Immature natural killer cell (primary cell): ENCODE results near the gene ANKRA2. TPM values are rescaled to one million over a fixed set of nuclear protein-coding genes. Genes with fewer than 3 reads are reported as not detected.

Experiments used
- DNase-seq, 3 donors: peaks; one replicate each; pipeline ENCODE4 v3.0.0; 2022; ENCODE audit warnings: mixed read lengths in 1 of 3
- H3K27ac Mint-ChIP-seq, 6 donors: one replicate each; pipeline ENCODE4 v1.8.0; 2020; ENCODE audit warnings: mixed read lengths in 6 of 6, mild to moderate bottlenecking in 5 of 6, inconsistent platforms in 4 of 6, moderate library complexity in 3 of 6
- H3K27me3 Mint-ChIP-seq, 3 donors: one replicate each; pipeline ENCODE4 v1.8.0; 2020 to 2021; ENCODE audit warnings: low read depth in 3 of 3, mild to moderate bottlenecking in 3 of 3, mixed read lengths in 3 of 3, moderate library complexity in 3 of 3, inconsistent platforms in 1 of 3
- H3K36me3 Mint-ChIP-seq, 3 donors: one replicate each; pipeline ENCODE4 v1.8.0; 2020; ENCODE audit warnings: mixed read lengths in 3 of 3, inconsistent platforms in 2 of 3, mild to moderate bottlenecking in 2 of 3
- H3K4me1 Mint-ChIP-seq, 2 donors: one replicate each; pipeline ENCODE4 v1.8.0; 2020; ENCODE audit warnings: inconsistent platforms in 2 of 2, mild to moderate bottlenecking in 2 of 2, mixed read lengths in 2 of 2, moderate library complexity in 1 of 2
- H3K4me3 Mint-ChIP-seq, 5 donors: one replicate each; pipeline ENCODE4 v1.8.0; 2020; ENCODE audit warnings: mild to moderate bottlenecking in 5 of 5, mixed read lengths in 5 of 5, inconsistent platforms in 3 of 5, moderate library complexity in 3 of 5
- H3K9me3 Mint-ChIP-seq, 6 donors: one replicate each; pipeline ENCODE4 v1.8.0; 2020; ENCODE audit warnings: mild to moderate bottlenecking in 6 of 6, mixed read lengths in 6 of 6, inconsistent platforms in 4 of 6, moderate library complexity in 3 of 6
- polyA plus RNA-seq, 3 donors: library from polyadenylated mRNA; unstranded; fragments of 300-500 nt; fragmentation: Illumina TruSeq; gene quantifications; one replicate each; pipeline ENCODE4 v1.2.3, GENCODE V29; 2021

ANKRA2 gene
- polyA plus RNA-seq, 3 donors from 2014 or later: 15.6 to 23.0 (median 16.5) TPM

- no peak for DNase-seq
- Mint-ChIP-seq H3K4me1 (peaks cover 1 to 7% of the 10 kb centered on the region in 2 donors), H3K9me3 (no peaks in the 10 kb centered on the region), H3K27ac (peak overlapping the region in 1 of 6 donors; percentile 26), H3K27me3 (no peaks in the 10 kb centered on the region), H3K36me3 (peaks cover 4 to 30% (median 9%) of the 10 kb centered on the region in 3 donors), H3K4me3 (no peak overlapping the region)
These were observed 58.4 kb downstream of the ANKRA2 start for GRCh38 chr5:73507062-73507461.

DNA sequence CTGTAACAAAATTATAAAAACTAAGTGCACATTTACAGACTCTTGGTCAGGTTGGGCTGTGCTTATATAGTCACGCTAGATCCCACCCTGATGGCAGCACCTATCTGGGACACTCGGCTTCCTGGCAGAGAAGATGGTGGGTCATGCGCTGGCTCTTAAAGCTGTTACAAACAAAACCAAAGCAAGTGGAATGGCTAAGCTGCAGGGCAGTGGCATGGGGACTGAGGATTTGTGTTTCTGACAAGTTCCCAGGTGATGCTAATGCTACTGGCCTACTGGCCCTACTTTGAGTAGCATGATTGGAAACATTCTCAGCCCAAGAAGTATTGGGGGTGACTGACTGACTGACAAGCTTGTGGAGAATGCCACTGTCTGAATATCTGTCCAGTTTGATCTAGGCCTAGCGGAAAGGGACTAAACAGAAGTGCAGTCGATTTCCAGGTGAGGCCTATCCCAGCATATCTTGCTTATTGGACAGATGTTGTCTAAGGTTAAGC lies 58.9 kb downstream of the ANKRA2 start:
- Mint-ChIP-seq H3K9me3 (no peaks in the 10 kb centered on the region), H3K27ac (peak overlapping the region in 1 of 6 donors; percentile 35), H3K4me3 (no peak overlapping the region), H3K36me3 (peaks cover 4 to 31% (median 9%) of the 10 kb centered on the region in 3 donors), H3K4me1 (peaks cover 2 to 10% of the 10 kb centered on the region in 2 donors), H3K27me3 (no peaks in the 10 kb centered on the region)
- no peak for DNase-seq

Other genes starting within 250 kb of the ANKRA2 start
- not detected for gene FOXD1, start 116.9 kb downstream of the ANKRA2 start, polyA plus RNA-seq
- 100 to 1,000 TPM; 483 to 591 (median 494) TPM for gene BTF3, start 67.2 kb downstream of the ANKRA2 start, polyA plus RNA-seq
- gene UTP15, start 104 bp upstream of the ANKRA2 start, polyA plus RNA-seq: 1 to 10 TPM; 1.5 to 7.8 (median 4.1) TPM
- under 1 TPM in 2 of 3 donors, not detected in 1; 0.66 to 0.85 TPM for gene ARHGEF28, start 60.6 kb upstream of the ANKRA2 start, polyA plus RNA-seq